IMR-90 (cell line): Measurements from ENCODE around the gene NR4A1. TPM values are rescaled to one million over a fixed set of nuclear protein-coding genes. Genes with fewer than 3 reads are reported as not detected.
A peak's percentile ranks its signal among the peaks of the same experiment; 100 is the strongest.

Source experiments
- ATAC-seq: fragments of 200-7000 bp; cut with Tn5 transposase; 2 replicates; pipeline ENCODE4 v1.9.1; 2020; ENCODE audit warnings: low read depth, mild to moderate bottlenecking, moderate library complexity
- BruUV-seq: library from RNA; stranded (reverse); fragments of 400-500 nt; replicated peaks from 2 replicates; lab custom pipeline; 2021; lab: Mats Ljungman, UMichigan
- CTCF ChIA-PET: fragments of 300-600 bp; formaldehyde crosslinking; extraction: SDS; loops from one replicate; lab custom pipeline; 2021; ENCODE audit warnings: antibody characterized with exemption; lab: Yijun Ruan, JAX
- POLR2A ChIA-PET: fragments of 300-600 bp; sonication (Branson Sonifier 250); formaldehyde crosslinking; loops from one replicate; lab custom pipeline; 2022; ENCODE audit warnings: antibody characterized with exemption; ENCODE audit not compliant: unreplicated experiment; lab: Charles Lee
- DNase-seq: peaks from one replicate; pipeline ENCODE4 v3.0.0; 2013
- H2AFZ ChIP-seq: replicated peaks from 2 replicates; pipeline ENCODE3; 2013; ENCODE audit warnings: low read length, mild to moderate bottlenecking; ENCODE audit not compliant: poor library complexity
- H2AK5ac ChIP-seq: 2 replicates; pipeline ENCODE4 v1.6.1; 2013; ENCODE audit warnings: low read depth, low read length, inconsistent platforms
- H2AK9ac ChIP-seq: replicated peaks from 2 replicates; pipeline ENCODE3; 2013; ENCODE audit warnings: mild to moderate bottlenecking, low read depth, low read length, moderate library complexity; ENCODE audit not compliant: poor library complexity
- H2BK120ac ChIP-seq: 2 replicates; pipeline ENCODE4 v1.6.1; 2013; ENCODE audit warnings: low read depth, low read length, inconsistent platforms
- H2BK15ac ChIP-seq: 3 replicates; pipeline ENCODE4 v1.6.1; 2013; ENCODE audit warnings: low read depth, low read length, inconsistent platforms
- H2BK20ac ChIP-seq: 2 replicates; pipeline ENCODE4 v1.6.1; 2013; ENCODE audit warnings: low read depth, mild to moderate bottlenecking, inconsistent platforms, low read length, moderate library complexity
- H2BK5ac ChIP-seq: 2 replicates; pipeline ENCODE4 v1.6.1; 2013; ENCODE audit warnings: mild to moderate bottlenecking, low read depth, low read length, inconsistent platforms; ENCODE audit not compliant: poor library complexity, severe bottlenecking
- H3K14ac ChIP-seq: replicated peaks from 2 replicates; pipeline ENCODE4 v1.6.1; 2013; ENCODE audit warnings: low read depth, low read length, inconsistent platforms
- H3K18ac ChIP-seq: 2 replicates; pipeline ENCODE4 v1.6.1; 2013; ENCODE audit warnings: low read depth, low read length, control low read depth
- H3K23ac ChIP-seq: 2 replicates; pipeline ENCODE4 v1.6.1; 2013; ENCODE audit warnings: low read depth, low read length, inconsistent platforms
- H3K27ac ChIP-seq: 2 replicates; pipeline ENCODE4 v1.5.1; 2013; ENCODE audit warnings: mild to moderate bottlenecking, control low read depth, low read length; ENCODE audit not compliant: insufficient read depth
- H3K27me3 ChIP-seq: 2 replicates; pipeline ENCODE4 v1.6.1; 2013; ENCODE audit warnings: low read length; ENCODE audit not compliant: control insufficient read depth, insufficient read depth
- H3K36me3 ChIP-seq: 2 replicates; pipeline ENCODE4 v1.6.1; 2013; ENCODE audit warnings: low read length, mixed read lengths; ENCODE audit not compliant: control insufficient read depth, insufficient read depth
- H3K4ac ChIP-seq: 2 replicates; pipeline ENCODE4 v1.6.1; 2013; ENCODE audit warnings: low read depth, low read length, inconsistent platforms
- H3K4me1 ChIP-seq: 2 replicates; pipeline ENCODE4 v1.6.1; 2013; ENCODE audit warnings: low read length, mixed read lengths; ENCODE audit not compliant: control insufficient read depth, insufficient read depth
- H3K4me2 ChIP-seq: 2 replicates; pipeline ENCODE4 v1.6.1; 2013; ENCODE audit warnings: low read depth, mild to moderate bottlenecking, control low read depth, low read length, moderate library complexity
- H3K4me3 ChIP-seq: 2 replicates; pipeline ENCODE4 v1.5.1; 2013; ENCODE audit warnings: low read depth, mild to moderate bottlenecking, control low read depth, low read length, moderate library complexity; ENCODE audit not compliant: insufficient read depth
- H3K56ac ChIP-seq: 2 replicates; pipeline ENCODE4 v1.6.1; 2013; ENCODE audit warnings: low read length, inconsistent platforms; ENCODE audit not compliant: insufficient read depth; ENCODE audit errors: extremely low read depth
- H3K79me1 ChIP-seq, 2 experiments: 2 replicates each; pipeline ENCODE4 v1.6.1; 2013; ENCODE audit warnings: low read length in 2 of 2, inconsistent platforms in 1 of 2, low read depth in 1 of 2
- H3K9ac ChIP-seq: 2 replicates; pipeline ENCODE4 v1.6.1; 2013; ENCODE audit warnings: low read depth, low read length, control low read depth
- H3K9me1 ChIP-seq: 2 replicates; pipeline ENCODE4 v1.6.1; 2013; ENCODE audit warnings: low read length, inconsistent platforms; ENCODE audit not compliant: insufficient read depth
- H3K9me3 ChIP-seq: 2 replicates; pipeline ENCODE4 v1.6.1; 2013; ENCODE audit warnings: low read length; ENCODE audit not compliant: control insufficient read depth, insufficient read depth
- H4K20me1 ChIP-seq: 2 replicates; pipeline ENCODE4 v1.6.1; 2013; ENCODE audit warnings: low read length, inconsistent platforms; ENCODE audit not compliant: insufficient read depth
- H4K5ac ChIP-seq: 2 replicates; pipeline ENCODE4 v1.6.1; 2013; ENCODE audit warnings: mild to moderate bottlenecking, low read depth, low read length, control low read depth
- H4K8ac ChIP-seq, 2 experiments: 2 replicates each; pipeline ENCODE4 v1.6.1; 2013; ENCODE audit warnings: low read depth in 2 of 2, low read length in 2 of 2, control low read depth in 1 of 2, inconsistent platforms in 1 of 2
- H4K91ac ChIP-seq: 2 replicates; pipeline ENCODE4 v1.6.1; 2013; ENCODE audit warnings: low read depth, low read length, inconsistent platforms; ENCODE audit not compliant: insufficient read depth
- MAFK ChIP-seq: IDR thresholded peaks from 2 replicates; pipeline ENCODE4 v1.6.1; 2012; ENCODE audit warnings: low read depth, low read length, improper control_type of control experiment
- POLR2A ChIP-seq: IDR thresholded peaks from 2 replicates; pipeline ENCODE4 v1.6.1; 2012; ENCODE audit warnings: mild to moderate bottlenecking, low read depth, low read length
- WGBS, 2 experiments: methylation state at CpG; one replicate each; pipeline versions ENCODE4 v1.1.5 to v1.1.7; 2013; ENCODE audit warnings: missing lambda C conversion rate in 2 of 2; ENCODE audit not compliant: insufficient read length in 1 of 2; ENCODE audit errors: extremely low coverage in 2 of 2; 5-methylcytosine and 5-hydroxymethylcytosine counted together
- dilution Hi-C: fragments of 300-500 bp; cut with HindIII; formaldehyde crosslinking; loops from one replicate; pipeline ENCODE4 v1.14.3; 2018; ENCODE audit warnings: low sequenced_read_pairs; ENCODE audit not compliant: unreplicated experiment
- in situ Hi-C: fragments of 300-500 bp; cut with MboI; formaldehyde crosslinking; loops from 3 replicates; pipeline ENCODE4 v1.14.3; 2019; ENCODE audit warnings: low sequenced_read_pairs, inconsistent platforms, mixed read lengths
- intact Hi-C: fragments of 100-400 bp; cut with micrococcal nuclease; formaldehyde crosslinking; loops from 2 replicates; pipeline ENCODE4 v1.10.0; 2022
- polyA plus RNA-seq, 3 experiments: library from polyadenylated mRNA; depleted of rRNA; stranded (reverse); fragments of >200 nt; gene quantifications; 2 replicates each; pipeline ENCODE4 v1.2.3, GENCODE V29; 2012; ENCODE audit warnings: low replicate concordance in 1 of 3
- total RNA-seq: library from RNA; depleted of rRNA; stranded (reverse); fragments of >200 nt; gene quantifications from 2 replicates; pipeline ENCODE4 v1.2.3, GENCODE V29; 2012

Gene NR4A1
- total and polyA plus RNA-seq, 2 of the 4 experiments (the other 2 are of a cell fraction) = 6.6 to 34.1 TPM

GRCh38 chr12:52086944-52087835, 35.9 kb downstream of the NR4A1 start:
- no peak overlapping the region for H2BK120ac ChIP-seq
- CTCF ChIA-PET = interaction anchor here (5.5 kb wide), 1 partner anchor 61 kb away, joined by 36 read pairs; no protein-coding TSS in a partner anchor
- no peak overlapping the region for H3K23ac ChIP-seq
- H2BK5ac ChIP-seq = no peak overlapping the region
- DNase-seq (no peak), ATAC-seq (no peak)
- H3K27ac ChIP-seq = no peak overlapping the region
- no peak overlapping the region for H3K4me3 ChIP-seq
- no peaks in the 10 kb centered on the region for H3K9me1 ChIP-seq
- no peak overlapping the region for H3K18ac ChIP-seq
- H2BK15ac ChIP-seq = no peak overlapping the region
- no peak overlapping the region for H3K9ac ChIP-seq
- 71% methylated on average over 14 of the region's 22 CpGs; no CpG with 5 or more reads in 1 of the 2 experiments for WGBS, 2 experiments
- no peak overlapping the region for H3K56ac ChIP-seq
- no peak overlapping the region for H4K5ac ChIP-seq
- no peaks in the 10 kb centered on the region; a peak in 1 of 4 replicates for H3K79me1 ChIP-seq
- TF ChIP-seq MAFK (no peak), POLR2A (peak; percentile 17; the same call in 1 of the 2 replicates)
- peaks cover 12% of the 10 kb centered on the region for H4K20me1 ChIP-seq
- H3K9me3 ChIP-seq = no peaks in the 10 kb centered on the region
- no peak overlapping the region for H3K14ac ChIP-seq
- H3K27me3 ChIP-seq = peaks cover 16% of the 10 kb centered on the region
- no peak overlapping the region for H3K4ac ChIP-seq
- in situ Hi-C loops (no loop called here), intact Hi-C loops (no loop called here), dilution Hi-C loops (no loop called here)
- H3K4me1 ChIP-seq = peaks cover 11% of the 10 kb centered on the region
- H3K4me2 ChIP-seq = no peak overlapping the region
- H4K91ac ChIP-seq = no peak overlapping the region
- POLR2A ChIA-PET = no interaction called here
- no peak overlapping the region for H4K8ac ChIP-seq
- H2BK20ac ChIP-seq = no peak overlapping the region
- H3K36me3 ChIP-seq = no peaks in the 10 kb centered on the region
- H2AFZ ChIP-seq = no peak overlapping the region
- no TSS peak for BruUV-seq
- no peak overlapping the region for H2AK5ac ChIP-seq
- H2AK9ac ChIP-seq = no peak overlapping the region
